NCI-H128 (cell line): ENCODE results near the gene RCL1.
"Not testable (repeated sequence)": the region's sequence is repeated elsewhere in the genome, so short reads cannot be mapped to it uniquely, and the experiment has no call there.

Experiments used
- DNase-seq: peaks from one replicate; lab custom pipeline; 2025; ENCODE audit not compliant: unreplicated experiment; lab: John Stamatoyannopoulos, UW

The RCL1 gene

DNA sequence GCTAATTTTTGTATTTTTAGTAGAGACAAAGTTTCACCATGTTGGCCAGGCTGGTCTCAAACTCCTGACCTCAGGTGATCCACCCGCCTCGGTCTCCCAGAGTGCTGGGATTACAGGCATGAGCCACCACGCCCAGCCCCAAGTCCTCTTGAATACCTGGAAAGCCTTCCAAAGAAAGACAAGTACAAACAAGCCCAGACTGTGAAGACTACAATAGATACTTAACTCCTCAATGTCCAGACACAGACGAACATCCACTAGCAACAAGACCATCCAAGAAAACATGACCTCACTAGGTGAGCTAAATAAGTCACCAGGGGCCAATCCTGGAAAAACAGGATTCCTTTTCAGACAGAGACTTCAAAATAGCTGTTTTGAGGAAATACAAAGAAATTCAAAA, 9.6 kb upstream of the RCL1 start:
- not testable (repeated sequence) for DNase-seq

DNA sequence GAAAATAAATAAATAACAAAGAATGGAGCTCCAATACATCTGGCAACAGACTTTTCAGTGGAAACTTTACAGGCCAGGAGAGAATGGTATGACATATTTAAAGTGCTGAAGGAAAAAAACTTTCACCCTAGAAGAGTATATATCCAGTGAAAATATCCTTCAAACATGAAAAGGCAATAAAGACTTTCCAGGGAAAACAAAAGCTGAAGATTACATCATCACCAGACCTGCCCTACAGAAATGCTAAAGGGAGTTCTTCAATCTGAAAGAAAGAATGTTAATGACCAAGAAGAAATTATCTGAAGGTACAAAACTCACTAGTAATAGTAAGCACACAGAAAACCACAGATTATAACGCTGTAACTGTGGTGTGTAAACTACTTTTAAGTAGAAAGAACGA, 8.3 kb upstream of the RCL1 start:
- no peak for DNase-seq

DNA sequence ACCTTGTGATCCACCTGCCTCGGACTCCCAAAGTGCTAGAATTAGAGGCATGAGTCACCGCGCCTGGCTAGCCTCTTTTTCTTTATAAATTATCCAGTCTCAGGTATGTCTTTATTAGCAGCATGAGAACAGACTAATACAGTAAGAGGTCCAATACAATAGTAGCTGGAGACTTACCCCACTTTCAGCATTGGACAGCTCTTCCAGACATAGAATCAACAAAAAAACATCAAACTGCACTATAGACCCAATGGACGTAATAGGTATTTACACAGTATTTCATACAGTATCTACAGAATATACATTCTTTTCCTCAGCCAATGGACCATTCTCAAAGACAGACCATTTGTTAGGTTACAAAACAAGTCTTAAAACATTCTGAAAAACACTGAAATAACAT, 6.1 kb upstream of the RCL1 start:
- DNase-seq, result no peak

DNA sequence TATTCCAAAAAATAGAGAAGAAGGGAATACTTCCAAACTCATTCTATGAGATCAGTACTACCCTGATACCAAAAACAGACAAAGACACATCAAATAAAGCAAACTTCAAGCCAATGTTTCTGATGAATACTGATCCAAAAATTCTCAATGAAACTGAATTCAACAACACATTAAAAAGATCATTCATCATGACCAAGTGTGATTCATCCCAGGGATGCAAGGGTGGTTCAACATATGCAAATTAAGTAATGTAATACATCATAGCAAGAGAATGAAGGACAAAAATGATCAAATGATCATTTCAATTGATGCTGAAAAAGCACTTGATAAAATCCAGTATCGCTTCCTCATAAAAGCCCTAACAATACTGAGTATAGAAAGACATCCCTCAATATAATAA, 4.9 kb upstream of the RCL1 start:
- no peak for DNase-seq

DNA sequence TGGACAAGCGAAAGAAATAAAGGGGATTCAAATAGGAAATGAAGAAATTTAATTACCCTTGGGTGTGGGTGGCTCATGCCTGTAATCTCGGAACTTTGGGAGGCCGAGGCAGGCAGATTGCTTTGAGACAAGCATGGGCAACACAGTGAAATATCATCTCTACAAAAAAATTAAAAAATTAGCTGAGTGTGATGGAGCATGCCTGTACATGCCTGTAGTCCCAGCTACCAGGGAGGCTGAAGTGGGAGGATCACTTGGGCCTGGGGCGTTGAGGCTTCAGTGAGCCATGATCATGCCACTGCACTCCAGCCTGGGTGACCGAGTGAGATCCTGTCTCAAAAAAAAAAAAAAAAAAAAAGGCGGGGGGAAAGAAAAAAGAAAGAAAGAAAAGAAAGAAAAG, 4.0 kb upstream of the RCL1 start:
- no peak for DNase-seq

DNA sequence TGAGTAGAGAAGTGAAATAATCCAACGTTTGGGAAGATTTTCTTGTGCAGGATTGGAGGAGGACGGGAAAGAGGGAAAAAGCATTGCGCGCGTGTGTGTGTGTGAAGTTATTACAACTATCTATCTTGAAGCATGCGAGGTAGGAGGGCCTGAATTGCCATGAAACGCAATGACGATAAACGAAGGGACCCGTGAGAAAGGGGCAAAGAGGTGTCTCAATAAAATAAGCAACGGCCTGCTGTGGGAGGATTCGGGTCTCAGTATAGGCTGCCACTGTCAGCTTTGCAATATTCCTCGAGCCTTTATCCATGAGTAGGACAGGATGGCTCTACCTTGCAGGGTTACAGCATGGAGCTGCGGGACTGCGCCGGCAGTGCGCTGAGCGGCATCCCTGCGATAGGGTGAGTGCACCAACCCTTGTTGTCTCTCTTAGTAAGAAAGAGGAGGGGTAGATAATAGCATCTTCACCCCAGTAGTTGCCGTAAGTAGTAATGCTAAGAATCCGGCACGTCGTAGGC, 631 bp upstream of the RCL1 start:
- no peak for DNase-seq

DNA sequence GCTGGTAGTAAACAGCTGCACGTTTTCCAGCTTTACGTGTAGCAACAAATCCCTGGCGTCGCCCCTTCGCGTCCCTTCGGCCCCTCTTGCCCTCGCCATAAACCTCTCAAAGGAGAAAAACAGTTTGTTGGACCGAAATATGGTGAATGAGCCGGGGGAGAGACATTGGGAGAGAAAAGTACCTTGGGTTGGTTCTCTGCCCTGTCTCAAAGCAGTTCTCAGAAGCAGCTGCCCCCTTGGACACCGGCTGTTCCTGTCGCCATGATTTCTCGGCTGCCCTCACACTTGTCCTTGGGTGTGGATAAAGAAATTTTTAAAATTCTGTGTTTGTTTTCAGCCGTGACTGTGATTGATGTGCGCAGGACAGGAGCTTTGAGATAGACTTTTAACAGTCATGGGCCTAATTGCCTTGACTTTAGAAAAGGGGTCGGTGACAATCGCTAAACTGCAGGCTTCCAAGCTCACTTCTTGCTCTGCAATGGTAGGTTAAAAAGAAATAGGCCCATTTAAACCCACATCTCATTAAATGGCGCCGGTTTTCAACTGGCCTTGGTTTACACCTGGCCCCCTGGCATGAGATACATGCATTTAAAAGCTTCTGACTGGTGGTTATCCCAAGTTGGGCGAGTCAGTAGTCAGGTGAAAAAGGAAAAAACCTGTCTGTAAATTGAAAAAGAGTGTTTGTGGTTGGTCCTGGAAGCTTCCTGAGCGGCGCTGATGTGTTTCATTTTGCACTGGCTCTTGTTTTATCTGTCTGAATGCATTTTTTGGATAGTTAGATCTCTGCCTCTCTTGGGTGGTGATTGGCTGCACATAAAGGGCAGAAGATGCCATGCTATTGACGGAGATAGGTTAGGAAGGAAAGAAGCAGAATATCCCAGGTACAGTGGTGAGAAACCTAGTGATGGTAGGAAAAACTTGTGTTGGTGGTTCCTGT, 983 bp downstream of the RCL1 start:
- DNase-seq, result no peak

DNA sequence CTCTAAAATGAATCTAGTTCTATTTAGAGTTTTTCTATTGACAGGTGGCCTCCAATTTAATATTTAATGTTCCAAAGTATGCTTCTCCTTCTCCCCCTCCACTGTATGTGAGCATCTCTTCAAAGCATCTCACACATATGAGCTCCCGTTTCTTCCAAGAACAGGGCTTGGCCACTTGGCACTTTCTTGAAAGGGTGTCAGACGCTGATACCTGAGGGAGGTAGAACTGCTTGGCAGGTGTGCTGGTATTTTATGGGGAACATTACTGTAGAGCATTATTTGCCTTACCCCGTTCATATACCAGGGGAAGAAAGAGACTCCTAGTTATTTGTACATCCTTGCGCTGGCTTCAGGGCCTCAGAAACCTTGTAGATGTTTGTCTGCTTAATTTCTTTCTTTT, 1.9 kb downstream of the RCL1 start:
- DNase-seq, result no peak

DNA sequence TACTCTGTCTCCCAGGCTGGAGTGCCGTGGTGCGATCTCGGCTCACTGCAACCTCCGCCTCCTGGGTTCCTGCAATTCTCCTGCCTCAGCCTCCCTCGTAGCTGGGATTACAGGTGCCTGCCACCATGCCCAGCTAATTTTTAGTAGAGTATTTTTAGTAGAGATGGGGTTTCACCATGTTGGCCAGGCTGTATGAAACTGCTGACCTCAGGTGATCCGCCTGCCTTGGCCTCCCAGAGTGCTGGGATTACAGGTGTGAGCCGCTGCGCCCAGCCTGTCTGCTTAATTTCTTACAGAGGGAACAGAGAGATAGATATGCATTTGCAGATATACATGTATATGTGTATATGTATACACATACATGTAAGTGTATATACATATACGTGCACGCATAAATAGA, 2.4 kb downstream of the RCL1 start:
- not testable (repeated sequence) for DNase-seq

DNA sequence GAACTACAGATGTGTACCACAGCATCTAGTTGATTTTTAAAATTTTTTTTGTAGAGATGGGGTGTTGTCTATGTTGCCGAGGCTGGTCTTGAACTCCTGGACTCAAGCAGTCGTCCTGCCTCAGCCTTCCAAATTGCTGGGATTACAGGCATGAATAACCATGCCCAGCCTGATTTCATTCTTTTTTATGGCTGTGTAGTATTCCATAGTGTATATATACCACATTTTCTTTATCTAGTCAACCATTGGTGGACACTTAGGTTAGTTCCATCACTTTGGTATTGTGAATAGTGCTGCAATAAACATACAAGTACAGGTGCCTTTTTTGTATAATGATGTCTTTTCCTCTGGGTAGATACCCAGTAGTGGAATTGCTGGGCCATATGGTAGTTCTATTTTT, 3.8 kb downstream of the RCL1 start:
- DNase-seq, result no peak

DNA sequence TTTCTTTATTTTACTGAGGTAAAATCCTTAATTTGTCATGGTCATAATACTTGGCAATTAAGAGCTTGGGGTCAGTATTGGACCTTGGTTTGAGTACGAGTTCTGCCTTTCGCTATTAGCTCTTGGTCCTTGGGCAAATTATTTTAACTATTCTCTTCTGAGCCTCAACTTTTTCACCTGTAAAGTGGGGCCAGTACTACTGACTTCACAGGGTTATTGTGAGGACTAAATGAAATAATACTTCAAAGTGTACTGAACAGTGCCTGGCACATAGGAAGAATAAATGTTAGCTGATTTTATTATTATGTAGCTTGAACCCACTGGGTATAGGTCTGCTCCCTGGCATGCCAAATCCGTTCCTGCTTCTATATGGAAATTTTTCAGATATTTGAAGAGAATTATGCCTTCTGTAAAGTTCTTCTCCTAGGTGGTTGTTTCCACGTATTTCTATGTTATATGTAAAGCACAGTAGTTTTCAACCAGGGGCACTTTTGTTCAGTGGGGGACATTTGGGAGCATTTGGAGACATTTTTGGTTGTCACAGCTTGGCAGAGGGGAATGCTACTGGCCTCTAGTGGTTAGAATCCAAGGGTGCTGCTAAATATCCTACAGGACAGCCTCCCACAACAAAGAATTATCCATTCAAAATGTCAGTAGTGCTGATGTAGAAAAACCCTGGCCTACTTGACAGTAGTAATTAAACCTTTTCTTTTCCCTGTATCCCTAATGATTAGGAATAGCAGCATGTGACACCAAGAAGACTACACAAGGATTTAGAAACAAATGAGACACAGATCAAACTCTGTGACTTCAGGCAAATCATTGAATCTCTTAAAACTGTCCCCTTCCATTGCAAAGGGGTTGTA, 4.5 kb downstream of the RCL1 start:
- no peak for DNase-seq

DNA sequence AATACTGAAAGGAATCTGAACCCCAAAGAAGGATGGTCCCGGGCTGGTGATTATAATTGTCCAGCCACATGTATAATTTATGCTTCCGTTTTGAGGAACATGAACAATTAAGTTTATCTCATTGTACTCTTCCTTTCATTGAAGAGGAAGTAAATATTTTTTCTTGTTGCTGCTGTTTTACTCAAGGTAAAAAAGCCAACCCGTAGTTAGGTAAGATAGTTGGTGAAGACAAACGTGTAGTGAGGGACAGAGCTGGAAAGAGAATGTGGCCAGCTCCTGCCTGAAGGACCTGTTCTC, 5.1 kb downstream of the RCL1 start:
- DNase-seq, result no peak

DNA sequence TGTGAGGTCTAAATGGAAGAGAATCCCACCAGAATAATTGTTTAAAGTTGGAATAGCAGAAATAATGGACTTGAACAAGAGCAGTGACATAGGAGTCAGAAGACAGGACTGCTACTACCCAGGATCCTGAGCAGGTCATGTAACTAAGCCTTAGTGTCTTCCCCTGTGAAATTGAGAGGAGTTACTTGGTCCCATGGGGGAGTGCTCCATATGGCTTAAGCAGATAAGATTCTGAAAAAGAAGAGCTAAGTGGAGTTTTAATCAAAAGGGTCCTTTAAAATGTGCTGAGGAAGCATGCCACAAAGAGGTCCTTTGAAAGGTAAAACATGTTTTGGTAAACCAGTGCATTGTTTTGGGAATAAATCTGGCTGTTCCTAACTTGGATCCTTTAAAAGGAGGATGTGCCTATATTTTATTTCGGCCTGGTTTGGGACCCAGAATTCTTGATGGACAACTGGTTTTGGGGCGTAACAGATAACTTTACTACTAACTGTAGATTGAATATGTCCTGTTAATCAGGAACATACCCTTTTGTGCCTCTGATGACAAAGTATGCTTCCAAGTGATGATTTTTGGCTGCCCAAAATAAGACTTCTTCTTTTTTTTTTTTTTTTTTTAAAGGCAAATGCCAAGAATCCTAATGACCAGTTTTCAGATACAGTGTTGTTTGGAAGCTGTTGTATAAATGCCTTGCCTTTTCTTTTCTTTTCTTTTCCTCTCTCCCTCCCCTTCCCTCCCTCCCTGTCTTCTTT, 5.7 kb downstream of the RCL1 start:
- no peak for DNase-seq

DNA sequence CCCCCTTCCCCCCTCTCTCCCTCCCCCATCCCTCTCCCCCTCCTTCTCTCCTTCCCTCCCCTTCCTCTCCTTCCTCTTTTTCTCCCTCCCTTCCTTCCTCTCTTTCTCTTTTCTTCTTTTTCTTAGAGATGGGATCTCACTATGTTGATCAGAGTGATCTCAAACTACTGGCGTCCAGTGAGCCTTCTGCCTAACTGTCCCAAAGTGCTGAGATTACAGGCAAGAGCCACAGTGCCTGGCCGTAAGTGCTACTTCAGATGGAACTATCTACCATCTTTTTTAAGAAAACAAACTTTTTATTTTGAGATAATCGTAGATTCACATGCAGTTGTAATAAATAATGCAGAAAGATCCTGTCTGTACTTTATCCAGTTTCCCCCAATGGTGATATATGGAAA, 6.3 kb downstream of the RCL1 start:
- no peak for DNase-seq

DNA sequence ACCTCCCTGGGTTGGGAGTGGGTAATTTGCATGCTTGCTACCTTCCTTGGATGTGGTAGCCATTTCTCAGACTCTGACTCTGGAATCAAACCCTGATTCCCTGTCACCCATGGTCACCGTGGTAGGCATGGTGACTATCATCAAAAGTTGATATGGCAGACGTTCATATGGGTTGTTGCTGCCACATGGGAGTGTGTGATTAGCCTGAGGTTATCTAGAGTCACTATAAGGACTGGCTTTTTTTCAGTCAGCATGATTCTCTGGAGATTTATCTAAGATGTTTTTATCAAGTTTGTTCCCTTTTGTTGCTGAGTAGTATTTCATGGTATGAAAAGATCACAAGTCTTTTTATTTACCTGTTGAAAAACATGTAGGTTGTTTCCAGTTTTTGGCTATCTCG, 7.0 kb downstream of the RCL1 start:
- DNase-seq, result no peak

DNA sequence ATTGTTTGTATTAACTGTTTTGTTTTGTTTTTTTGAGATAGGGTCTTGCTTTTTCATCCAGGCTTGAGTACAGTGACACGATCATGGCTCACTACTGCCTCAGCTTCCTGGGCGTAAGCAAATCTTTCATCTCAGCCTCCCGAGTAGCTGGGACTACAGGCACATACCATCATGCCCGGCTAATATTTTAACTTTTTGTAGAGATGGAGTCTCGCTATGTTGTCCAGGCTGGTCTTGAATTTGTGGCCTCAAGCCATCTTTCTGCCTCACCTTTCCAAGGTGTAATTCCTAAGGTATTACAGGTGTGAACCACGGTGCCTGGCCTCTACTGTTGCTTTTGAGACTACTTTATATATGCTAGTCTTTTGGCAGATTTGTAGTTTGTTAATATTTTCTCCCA, 8.4 kb downstream of the RCL1 start:
- no peak for DNase-seq

DNA sequence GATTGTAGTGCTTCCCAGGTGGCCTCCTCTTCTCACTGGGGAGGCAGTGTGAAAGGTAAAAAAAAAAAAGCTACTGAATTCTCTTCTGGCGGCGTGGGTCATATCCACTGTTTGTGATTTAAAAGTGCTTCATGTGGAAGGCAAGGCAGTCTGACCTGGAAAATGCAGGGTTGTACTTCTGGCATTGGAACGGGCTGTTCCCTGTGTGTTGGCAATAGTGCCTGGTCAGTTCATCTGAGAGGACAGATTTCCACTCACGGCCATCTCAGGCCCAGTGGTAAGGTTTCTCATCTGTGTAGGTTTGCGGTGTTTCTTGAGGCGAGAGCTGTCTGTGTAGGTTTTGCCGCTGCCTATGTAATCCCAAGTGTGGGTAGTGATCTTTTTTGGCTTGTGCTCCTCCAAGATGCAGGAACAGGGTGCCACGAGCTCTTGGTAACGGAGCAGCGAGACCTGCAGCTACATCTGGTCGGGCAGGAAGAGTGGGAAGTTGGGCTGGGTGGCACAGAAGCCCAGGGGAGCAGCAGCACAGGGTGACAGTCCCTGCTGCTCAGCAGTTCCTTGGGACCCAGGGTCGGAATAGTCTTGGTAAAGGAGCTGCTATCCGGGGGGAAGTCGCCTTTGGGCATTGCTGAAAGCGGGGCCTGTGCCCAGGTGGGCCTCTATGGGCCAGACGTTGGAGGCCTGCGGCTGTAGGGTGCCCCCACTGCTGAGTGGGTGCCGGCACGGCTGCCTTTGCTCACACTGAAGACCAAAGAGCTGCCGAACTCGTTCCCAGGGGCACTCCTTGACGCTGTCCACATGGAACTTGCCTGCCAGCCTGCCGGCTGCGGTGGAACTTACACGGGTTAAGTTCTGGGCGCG, 11.2 kb downstream of the RCL1 start:
- DNase-seq, result no peak

DNA sequence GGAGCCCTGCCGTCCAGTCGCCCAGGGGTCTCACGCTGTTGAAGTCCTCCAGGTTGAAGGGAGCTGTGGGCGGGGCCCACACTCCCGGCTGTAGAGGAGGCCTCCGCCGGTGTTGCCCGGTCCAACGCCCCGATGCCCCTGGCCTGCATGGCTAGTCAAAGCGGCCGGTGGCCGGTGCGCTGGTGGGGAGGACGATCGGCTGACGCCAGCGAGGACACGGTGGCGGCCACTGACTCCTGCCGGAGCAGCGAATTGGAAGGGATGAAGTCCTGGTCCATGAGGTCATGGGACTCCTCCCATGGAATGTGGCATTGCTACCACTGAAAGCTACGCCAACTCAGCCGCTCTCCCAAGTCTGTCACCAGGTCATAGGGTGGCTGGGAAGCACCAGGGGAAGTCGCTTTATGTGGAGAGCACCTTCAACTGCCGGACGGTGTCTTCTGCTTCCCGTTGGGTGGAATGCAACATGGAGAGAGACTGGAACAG, 11.8 kb downstream of the RCL1 start:
- DNase-seq, result no peak

DNA sequence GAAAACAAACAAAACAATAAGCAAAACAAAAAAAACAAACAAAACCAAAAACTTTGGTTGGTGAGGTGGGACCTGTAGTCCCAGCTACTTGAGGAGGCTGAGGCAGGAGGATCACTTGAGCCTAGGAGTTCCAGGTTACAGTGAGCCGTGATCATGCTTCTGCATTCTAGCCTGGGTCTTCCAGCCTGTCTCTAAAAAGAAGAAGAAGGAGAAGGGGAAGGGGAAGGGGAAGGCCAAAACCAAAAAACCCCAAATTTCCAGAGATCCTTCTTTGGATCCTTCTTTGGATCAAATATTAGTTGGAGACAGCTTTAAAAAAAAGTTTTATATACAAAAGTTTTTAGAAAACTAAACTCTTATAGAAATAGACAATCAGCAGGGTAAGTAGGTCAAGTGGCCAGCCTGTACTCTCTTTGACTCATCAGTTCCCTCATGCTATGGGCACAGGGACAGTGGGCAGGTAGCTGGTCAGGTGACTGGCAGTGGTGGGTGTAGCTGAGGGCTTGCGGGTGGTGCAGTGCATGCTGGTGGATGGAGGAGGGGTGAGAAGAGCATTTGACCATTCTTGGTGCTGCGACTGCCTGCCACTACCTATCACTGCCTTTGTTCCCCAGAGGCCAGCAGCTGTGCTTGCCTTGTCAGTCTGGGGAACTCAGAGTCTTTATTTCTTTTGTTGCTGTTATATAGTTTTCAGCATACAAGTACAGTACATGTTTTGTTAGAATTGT, 12.6 kb downstream of the RCL1 start:
- no peak for DNase-seq

DNA sequence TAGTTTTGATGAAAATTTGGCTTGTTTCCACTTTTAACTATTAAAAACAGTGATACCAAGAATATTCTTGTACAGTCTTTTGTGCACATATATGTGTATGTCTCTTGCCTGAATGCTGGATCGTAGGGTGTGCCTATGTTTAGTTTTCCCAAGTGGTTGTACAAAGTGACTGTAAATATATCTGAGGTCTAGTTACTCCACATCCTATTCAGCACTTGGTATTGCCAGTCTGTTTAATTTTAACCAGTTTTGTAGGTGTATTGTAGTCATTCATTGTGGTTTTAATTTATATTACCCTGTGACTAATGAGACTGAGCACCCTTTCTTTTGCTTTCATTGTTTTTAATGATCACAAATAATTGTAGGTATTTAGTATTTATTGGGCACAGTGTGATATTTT, 17.8 kb downstream of the RCL1 start:
- no peak for DNase-seq
